IMR-90 (cell line): ENCODE data around the gene RINT1. TPM values are rescaled to one million over a fixed set of nuclear protein-coding genes. Genes with fewer than 3 reads are reported as not detected.

Experiments used
- ATAC-seq: fragments of 200-7000 bp; cut with Tn5 transposase; 2 replicates; pipeline ENCODE4 v1.9.1; 2020; ENCODE audit warnings: low read depth, mild to moderate bottlenecking, moderate library complexity
- BruUV-seq: library from RNA; stranded (reverse); fragments of 400-500 nt; replicated peaks from 2 replicates; lab custom pipeline; 2021; lab: Mats Ljungman, UMichigan
- CTCF ChIA-PET: fragments of 300-600 bp; formaldehyde crosslinking; extraction: SDS; loops from one replicate; lab custom pipeline; 2021; ENCODE audit warnings: antibody characterized with exemption; lab: Yijun Ruan, JAX
- POLR2A ChIA-PET: fragments of 300-600 bp; sonication (Branson Sonifier 250); formaldehyde crosslinking; loops from one replicate; lab custom pipeline; 2022; ENCODE audit warnings: antibody characterized with exemption; ENCODE audit not compliant: unreplicated experiment; lab: Charles Lee
- DNase-seq: peaks from one replicate; pipeline ENCODE4 v3.0.0; 2013
- H2AFZ ChIP-seq: replicated peaks from 2 replicates; pipeline ENCODE3; 2013; ENCODE audit warnings: low read length, mild to moderate bottlenecking; ENCODE audit not compliant: poor library complexity
- H2AK5ac ChIP-seq: 2 replicates; pipeline ENCODE4 v1.6.1; 2013; ENCODE audit warnings: low read depth, low read length, inconsistent platforms
- H2AK9ac ChIP-seq: replicated peaks from 2 replicates; pipeline ENCODE3; 2013; ENCODE audit warnings: mild to moderate bottlenecking, low read depth, low read length, moderate library complexity; ENCODE audit not compliant: poor library complexity
- H2BK120ac ChIP-seq: 2 replicates; pipeline ENCODE4 v1.6.1; 2013; ENCODE audit warnings: low read depth, low read length, inconsistent platforms
- H2BK15ac ChIP-seq: 3 replicates; pipeline ENCODE4 v1.6.1; 2013; ENCODE audit warnings: low read depth, low read length, inconsistent platforms
- H2BK20ac ChIP-seq: 2 replicates; pipeline ENCODE4 v1.6.1; 2013; ENCODE audit warnings: low read depth, mild to moderate bottlenecking, inconsistent platforms, low read length, moderate library complexity
- H2BK5ac ChIP-seq: 2 replicates; pipeline ENCODE4 v1.6.1; 2013; ENCODE audit warnings: mild to moderate bottlenecking, low read depth, low read length, inconsistent platforms; ENCODE audit not compliant: poor library complexity, severe bottlenecking
- H3K14ac ChIP-seq: replicated peaks from 2 replicates; pipeline ENCODE4 v1.6.1; 2013; ENCODE audit warnings: low read depth, low read length, inconsistent platforms
- H3K18ac ChIP-seq: 2 replicates; pipeline ENCODE4 v1.6.1; 2013; ENCODE audit warnings: low read depth, low read length, control low read depth
- H3K23ac ChIP-seq: 2 replicates; pipeline ENCODE4 v1.6.1; 2013; ENCODE audit warnings: low read depth, low read length, inconsistent platforms
- H3K27ac ChIP-seq: 2 replicates; pipeline ENCODE4 v1.5.1; 2013; ENCODE audit warnings: mild to moderate bottlenecking, control low read depth, low read length; ENCODE audit not compliant: insufficient read depth
- H3K27me3 ChIP-seq: 2 replicates; pipeline ENCODE4 v1.6.1; 2013; ENCODE audit warnings: low read length; ENCODE audit not compliant: control insufficient read depth, insufficient read depth
- H3K36me3 ChIP-seq: 2 replicates; pipeline ENCODE4 v1.6.1; 2013; ENCODE audit warnings: low read length, mixed read lengths; ENCODE audit not compliant: control insufficient read depth, insufficient read depth
- H3K4ac ChIP-seq: 2 replicates; pipeline ENCODE4 v1.6.1; 2013; ENCODE audit warnings: low read depth, low read length, inconsistent platforms
- H3K4me1 ChIP-seq: 2 replicates; pipeline ENCODE4 v1.6.1; 2013; ENCODE audit warnings: low read length, mixed read lengths; ENCODE audit not compliant: control insufficient read depth, insufficient read depth
- H3K4me2 ChIP-seq: 2 replicates; pipeline ENCODE4 v1.6.1; 2013; ENCODE audit warnings: low read depth, mild to moderate bottlenecking, control low read depth, low read length, moderate library complexity
- H3K4me3 ChIP-seq: 2 replicates; pipeline ENCODE4 v1.5.1; 2013; ENCODE audit warnings: low read depth, mild to moderate bottlenecking, control low read depth, low read length, moderate library complexity; ENCODE audit not compliant: insufficient read depth
- H3K56ac ChIP-seq: 2 replicates; pipeline ENCODE4 v1.6.1; 2013; ENCODE audit warnings: low read length, inconsistent platforms; ENCODE audit not compliant: insufficient read depth; ENCODE audit errors: extremely low read depth
- H3K79me1 ChIP-seq, 2 experiments: 2 replicates each; pipeline ENCODE4 v1.6.1; 2013; ENCODE audit warnings: low read length in 2 of 2, inconsistent platforms in 1 of 2, low read depth in 1 of 2
- H3K9ac ChIP-seq: 2 replicates; pipeline ENCODE4 v1.6.1; 2013; ENCODE audit warnings: low read depth, low read length, control low read depth
- H3K9me1 ChIP-seq: 2 replicates; pipeline ENCODE4 v1.6.1; 2013; ENCODE audit warnings: low read length, inconsistent platforms; ENCODE audit not compliant: insufficient read depth
- H3K9me3 ChIP-seq: 2 replicates; pipeline ENCODE4 v1.6.1; 2013; ENCODE audit warnings: low read length; ENCODE audit not compliant: control insufficient read depth, insufficient read depth
- H4K20me1 ChIP-seq: 2 replicates; pipeline ENCODE4 v1.6.1; 2013; ENCODE audit warnings: low read length, inconsistent platforms; ENCODE audit not compliant: insufficient read depth
- H4K5ac ChIP-seq: 2 replicates; pipeline ENCODE4 v1.6.1; 2013; ENCODE audit warnings: mild to moderate bottlenecking, low read depth, low read length, control low read depth
- H4K8ac ChIP-seq, 2 experiments: 2 replicates each; pipeline ENCODE4 v1.6.1; 2013; ENCODE audit warnings: low read depth in 2 of 2, low read length in 2 of 2, control low read depth in 1 of 2, inconsistent platforms in 1 of 2
- H4K91ac ChIP-seq: 2 replicates; pipeline ENCODE4 v1.6.1; 2013; ENCODE audit warnings: low read depth, low read length, inconsistent platforms; ENCODE audit not compliant: insufficient read depth
- BHLHE40 ChIP-seq: fragments of 150-350 bp; IDR thresholded peaks from 2 replicates; pipeline ENCODE4 v1.6.1; 2016; ENCODE audit warnings: mild to moderate bottlenecking, low read depth, low read length
- CEBPB ChIP-seq: IDR thresholded peaks from 2 replicates; pipeline ENCODE4 v1.6.1; 2012; ENCODE audit warnings: low read depth, low read length, improper control_type of control experiment
- CHD1 ChIP-seq: IDR thresholded peaks from 2 replicates; pipeline ENCODE4 v1.6.1; 2012; ENCODE audit warnings: low read depth, low read length, improper control_type of control experiment
- CTCF ChIP-seq: conservative IDR thresholded peaks from 2 replicates; pipeline ENCODE4 v1.5.1; 2012; ENCODE audit warnings: mild to moderate bottlenecking, low read depth, low read length, improper control_type of control experiment
- ELK1 ChIP-seq: fragments of 150-350 bp; IDR thresholded peaks from 2 replicates; pipeline ENCODE4 v1.6.1; 2016; ENCODE audit warnings: low read depth, mild to moderate bottlenecking, low read length, moderate library complexity, borderline replicate concordance
- FOS ChIP-seq: fragments of 150-350 bp; IDR thresholded peaks from 2 replicates; pipeline ENCODE4 v1.6.1; 2016; ENCODE audit warnings: low read depth, low read length
- MAFK ChIP-seq: IDR thresholded peaks from 2 replicates; pipeline ENCODE4 v1.6.1; 2012; ENCODE audit warnings: low read depth, low read length, improper control_type of control experiment
- MAZ ChIP-seq: IDR thresholded peaks from 2 replicates; pipeline ENCODE4 v1.6.1; 2012; ENCODE audit warnings: low read depth, mild to moderate bottlenecking, low read length, improper control_type of control experiment, moderate library complexity, borderline replicate concordance
- MXI1 ChIP-seq: IDR thresholded peaks from 2 replicates; pipeline ENCODE4 v1.6.1; 2012; ENCODE audit warnings: low read depth, mild to moderate bottlenecking, low read length, moderate library complexity, borderline replicate concordance
- NFE2L2 ChIP-seq: fragments of 150-350 bp; IDR thresholded peaks from 2 replicates; pipeline ENCODE4 v1.6.1; 2016; ENCODE audit warnings: low read depth, mild to moderate bottlenecking, low read length
- POLR2A ChIP-seq: IDR thresholded peaks from 2 replicates; pipeline ENCODE4 v1.6.1; 2012; ENCODE audit warnings: mild to moderate bottlenecking, low read depth, low read length
- RAD21 ChIP-seq: IDR thresholded peaks from 2 replicates; pipeline ENCODE4 v1.6.1; 2012; ENCODE audit warnings: low read length, improper control_type of control experiment
- RCOR1 ChIP-seq: IDR thresholded peaks from 2 replicates; pipeline ENCODE4 v1.6.1; 2012; ENCODE audit warnings: mild to moderate bottlenecking, low read length, improper control_type of control experiment; ENCODE audit not compliant: insufficient replicate concordance
- WGBS, 2 experiments: methylation state at CpG; one replicate each; pipeline versions ENCODE4 v1.1.5 to v1.1.7; 2013; ENCODE audit warnings: missing lambda C conversion rate in 2 of 2; ENCODE audit not compliant: insufficient read length in 1 of 2; ENCODE audit errors: extremely low coverage in 2 of 2; 5-methylcytosine and 5-hydroxymethylcytosine counted together
- dilution Hi-C: fragments of 300-500 bp; cut with HindIII; formaldehyde crosslinking; loops from one replicate; pipeline ENCODE4 v1.14.3; 2018; ENCODE audit warnings: low sequenced_read_pairs; ENCODE audit not compliant: unreplicated experiment
- in situ Hi-C: fragments of 300-500 bp; cut with MboI; formaldehyde crosslinking; loops from 3 replicates; pipeline ENCODE4 v1.14.3; 2019; ENCODE audit warnings: low sequenced_read_pairs, inconsistent platforms, mixed read lengths
- intact Hi-C: fragments of 100-400 bp; cut with micrococcal nuclease; formaldehyde crosslinking; loops from 2 replicates; pipeline ENCODE4 v1.10.0; 2022
- polyA plus RNA-seq, 3 experiments: library from polyadenylated mRNA; depleted of rRNA; stranded (reverse); fragments of >200 nt; gene quantifications; 2 replicates each; pipeline ENCODE4 v1.2.3, GENCODE V29; 2012; ENCODE audit warnings: low replicate concordance in 1 of 3
- total RNA-seq: library from RNA; depleted of rRNA; stranded (reverse); fragments of >200 nt; gene quantifications from 2 replicates; pipeline ENCODE4 v1.2.3, GENCODE V29; 2012
- TF ChIP-seq, protein P1 (sequence below): fragments of 150-350 bp; IDR thresholded peaks from 2 replicates; pipeline ENCODE4 v1.6.1; 2017; ENCODE audit warnings: mild to moderate bottlenecking, antibody characterized with exemption, low read length, low read depth

Gene RINT1
- total and polyA plus RNA-seq, 2 of the 4 experiments (the other 2 are of a cell fraction) = 15.9 to 23.1 TPM

GRCh38 chr7:105602325-105603305 lies 70.6 kb downstream of the RINT1 start:
- Histone ChIP-seq H2BK5ac (no peak overlapping the region), H4K91ac (no peak overlapping the region), H2BK20ac (no peak overlapping the region), H4K20me1 (no peaks in the 10 kb centered on the region), H3K79me1 (no peaks in the 10 kb centered on the region), H3K4me1 (peaks cover 2% of the 10 kb centered on the region; the same call in 1 of the 2 replicates), H3K4ac (no peak overlapping the region), H3K9me3 (no peaks in the 10 kb centered on the region), H3K27ac (no peak overlapping the region), H3K23ac (no peak overlapping the region), H3K9me1 (no peaks in the 10 kb centered on the region), H3K4me3 (no peak overlapping the region), H3K18ac (no peak overlapping the region), H2AK9ac (no peak overlapping the region), H3K9ac (no peak overlapping the region), H4K8ac (no peak overlapping the region), H3K56ac (no peak overlapping the region), H4K5ac (no peak overlapping the region), H2AFZ (no peak overlapping the region), H3K4me2 (no peak overlapping the region), H2BK15ac (no peak overlapping the region), H2BK120ac (no peak overlapping the region), H3K36me3 (peaks cover 2% of the 10 kb centered on the region; the same call in 1 of the 2 replicates), H2AK5ac (no peak overlapping the region), H3K14ac (no peak overlapping the region), H3K27me3 (no peaks in the 10 kb centered on the region; the same call in 1 of the 2 replicates)
- 88% methylated on average over 5 of the region's 19 CpGs; no CpG with 5 or more reads in 1 of the 2 experiments for WGBS, 2 experiments
- ChIA-PET CTCF (no interaction called here), POLR2A (no interaction called here)
- no TSS peak for BruUV-seq
- dilution Hi-C loops (no loop called here), intact Hi-C loops (no loop called here), in situ Hi-C loops (no loop called here)
- no peak for ATAC-seq
- peak; percentile 45 for DNase-seq
- TF ChIP-seq MXI1 (no peak), ELK1 (no peak), MAZ (no peak), MAFK (no peak), RAD21 (no peak), CHD1 (no peak), CTCF (no peak), BHLHE40 (no peak), CEBPB (no peak), FOS (no peak), RCOR1 (no peak), NFE2L2 (no peak), POLR2A (no peak)
- TF ChIP-seq, protein P1, sequence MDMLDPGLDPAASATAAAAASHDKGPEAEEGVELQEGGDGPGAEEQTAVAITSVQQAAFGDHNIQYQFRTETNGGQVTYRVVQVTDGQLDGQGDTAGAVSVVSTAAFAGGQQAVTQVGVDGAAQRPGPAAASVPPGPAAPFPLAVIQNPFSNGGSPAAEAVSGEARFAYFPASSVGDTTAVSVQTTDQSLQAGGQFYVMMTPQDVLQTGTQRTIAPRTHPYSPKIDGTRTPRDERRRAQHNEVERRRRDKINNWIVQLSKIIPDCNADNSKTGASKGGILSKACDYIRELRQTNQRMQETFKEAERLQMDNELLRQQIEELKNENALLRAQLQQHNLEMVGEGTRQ = no peak
